CD4-positive, alpha-beta T cell treated with Interleukin-10 for 1 hour (primary cell): Measurements from ENCODE around the gene ADAM33.

Experiments
- DNase-seq: peaks from one replicate; pipeline ENCODE4 v3.0.0-alpha.2; 2020

The ADAM33 gene

GRCh38 chr20:3645309-3646066 is 36.3 kb downstream of the ADAM33 start:
- no peak for DNase-seq

- DNase-seq, result no peak
Observed at GRCh38 chr20:3640259-3640658, 41.6 kb downstream of the ADAM33 start.

GRCh38 chr20:3635346-3635745 is 46.5 kb downstream of the ADAM33 start:
- DNase-seq, result no peak

GRCh38 chr20:3633913-3634478 is 47.8 kb downstream of the ADAM33 start:
- DNase-seq, result no peak

GRCh38 chr20:3632311-3633004 is 49.4 kb downstream of the ADAM33 start:
- DNase-seq, result no peak

- DNase-seq, result no peak
Observed at GRCh38 chr20:3631534-3631933, 50.3 kb downstream of the ADAM33 start.

GRCh38 chr20:3630429-3630828 is 51.4 kb downstream of the ADAM33 start:
- DNase-seq, result no peak

- no peak for DNase-seq
Observed at GRCh38 chr20:3629893-3630292, 51.9 kb downstream of the ADAM33 start.

GRCh38 chr20:3628502-3629314 is 53.1 kb downstream of the ADAM33 start:
- DNase-seq, result no peak

GRCh38 chr20:3627476-3627875 is 54.3 kb downstream of the ADAM33 start:
- no peak for DNase-seq

- no peak for DNase-seq
Observed at GRCh38 chr20:3622406-3622805, 59.4 kb downstream of the ADAM33 start.

GRCh38 chr20:3621111-3621510 is 60.7 kb downstream of the ADAM33 start:
- DNase-seq, result no peak
